Fibroblast of the aortic adventitia (primary cell): ENCODE results near the gene DOCK1. TPM values are rescaled to one million over a fixed set of nuclear protein-coding genes. Genes with fewer than 3 reads are reported as not detected.
A peak's percentile ranks its signal among the peaks of the same experiment; 100 is the strongest.

Source experiments
- DNase-seq: peaks from one replicate; pipeline ENCODE4 v3.0.0-alpha.2; 2010; ENCODE audit warnings: low read depth
- H3K4me3 ChIP-seq: 2 replicates; pipeline ENCODE4 v1.5.1; 2011; ENCODE audit warnings: low read depth, mild to moderate bottlenecking, control low read depth, low read length, moderate library complexity
- total RNA-seq: library from RNA; depleted of rRNA; stranded (reverse); fragments of >200 nt; gene quantifications from 2 replicates; pipeline ENCODE4 v1.2.3, GENCODE V29; 2012; ENCODE audit warnings: low replicate concordance
- TF ChIP-seq, protein P1 (sequence below): IDR thresholded peaks from 2 replicates; pipeline ENCODE4 v1.5.1; 2011; ENCODE audit warnings: mild to moderate bottlenecking, low read length, control low read depth, inconsistent platforms; ENCODE audit not compliant: insufficient read depth

Gene DOCK1
- total RNA-seq, 1 donor = 75.2 TPM

DNA sequence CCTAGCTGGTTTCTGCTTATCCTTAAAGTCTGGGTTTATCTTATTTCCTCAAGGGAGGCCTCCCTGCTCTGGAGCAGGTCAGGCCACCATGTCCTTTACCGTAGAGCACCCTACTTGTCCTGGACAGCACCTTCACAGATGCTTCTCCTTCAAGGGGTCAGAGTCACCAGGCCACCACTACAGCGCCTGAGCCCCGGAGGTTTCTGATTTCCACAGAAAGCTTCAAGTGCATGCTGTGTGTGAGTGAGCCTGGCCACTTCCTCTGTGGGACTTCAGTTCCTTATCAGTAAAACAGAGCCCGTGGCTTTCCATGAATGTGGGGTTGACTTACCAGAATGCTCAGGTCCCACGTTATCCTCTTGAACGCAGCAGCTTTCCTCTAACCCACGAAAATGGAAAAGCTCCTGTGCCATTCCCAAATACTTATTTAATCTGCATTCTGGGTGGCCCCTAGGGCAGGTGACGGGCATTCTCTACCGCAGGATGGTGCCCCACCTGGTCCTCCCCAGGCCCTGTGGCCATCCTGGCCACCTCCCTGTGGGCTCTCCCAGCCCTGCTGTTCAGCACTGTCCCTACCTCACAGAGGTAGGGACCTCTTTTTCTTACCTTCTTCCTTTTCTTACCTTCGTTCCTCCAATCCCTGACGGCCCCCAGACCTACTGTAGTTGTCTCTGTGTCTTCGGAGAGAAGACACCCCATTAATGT is 1.4 kb upstream of the DOCK1 start:
- TF ChIP-seq, protein P1, sequence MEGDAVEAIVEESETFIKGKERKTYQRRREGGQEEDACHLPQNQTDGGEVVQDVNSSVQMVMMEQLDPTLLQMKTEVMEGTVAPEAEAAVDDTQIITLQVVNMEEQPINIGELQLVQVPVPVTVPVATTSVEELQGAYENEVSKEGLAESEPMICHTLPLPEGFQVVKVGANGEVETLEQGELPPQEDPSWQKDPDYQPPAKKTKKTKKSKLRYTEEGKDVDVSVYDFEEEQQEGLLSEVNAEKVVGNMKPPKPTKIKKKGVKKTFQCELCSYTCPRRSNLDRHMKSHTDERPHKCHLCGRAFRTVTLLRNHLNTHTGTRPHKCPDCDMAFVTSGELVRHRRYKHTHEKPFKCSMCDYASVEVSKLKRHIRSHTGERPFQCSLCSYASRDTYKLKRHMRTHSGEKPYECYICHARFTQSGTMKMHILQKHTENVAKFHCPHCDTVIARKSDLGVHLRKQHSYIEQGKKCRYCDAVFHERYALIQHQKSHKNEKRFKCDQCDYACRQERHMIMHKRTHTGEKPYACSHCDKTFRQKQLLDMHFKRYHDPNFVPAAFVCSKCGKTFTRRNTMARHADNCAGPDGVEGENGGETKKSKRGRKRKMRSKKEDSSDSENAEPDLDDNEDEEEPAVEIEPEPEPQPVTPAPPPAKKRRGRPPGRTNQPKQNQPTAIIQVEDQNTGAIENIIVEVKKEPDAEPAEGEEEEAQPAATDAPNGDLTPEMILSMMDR = no peak
- no peak for DNase-seq
- H3K4me3 ChIP-seq = no peak overlapping the region

DNA sequence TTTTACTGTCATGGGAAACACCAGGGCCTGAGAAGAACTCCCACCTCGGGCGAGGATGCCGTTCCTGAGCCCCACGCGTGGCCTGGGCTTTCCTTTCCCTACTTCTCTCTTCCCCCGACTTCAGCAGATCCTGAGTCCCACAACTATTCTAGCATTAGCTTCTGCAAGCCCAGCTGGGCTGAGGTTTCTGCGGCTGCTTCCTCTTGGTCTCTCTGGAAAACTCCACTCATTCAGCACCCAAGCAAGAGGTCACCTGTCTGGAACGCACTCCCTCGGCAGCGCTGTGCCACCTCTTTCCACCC is 761 bp upstream of the DOCK1 start:
- H3K4me3 ChIP-seq = peak overlapping the region; percentile 76
- DNase-seq = no peak
- TF ChIP-seq, protein P1 = no peak

DNA sequence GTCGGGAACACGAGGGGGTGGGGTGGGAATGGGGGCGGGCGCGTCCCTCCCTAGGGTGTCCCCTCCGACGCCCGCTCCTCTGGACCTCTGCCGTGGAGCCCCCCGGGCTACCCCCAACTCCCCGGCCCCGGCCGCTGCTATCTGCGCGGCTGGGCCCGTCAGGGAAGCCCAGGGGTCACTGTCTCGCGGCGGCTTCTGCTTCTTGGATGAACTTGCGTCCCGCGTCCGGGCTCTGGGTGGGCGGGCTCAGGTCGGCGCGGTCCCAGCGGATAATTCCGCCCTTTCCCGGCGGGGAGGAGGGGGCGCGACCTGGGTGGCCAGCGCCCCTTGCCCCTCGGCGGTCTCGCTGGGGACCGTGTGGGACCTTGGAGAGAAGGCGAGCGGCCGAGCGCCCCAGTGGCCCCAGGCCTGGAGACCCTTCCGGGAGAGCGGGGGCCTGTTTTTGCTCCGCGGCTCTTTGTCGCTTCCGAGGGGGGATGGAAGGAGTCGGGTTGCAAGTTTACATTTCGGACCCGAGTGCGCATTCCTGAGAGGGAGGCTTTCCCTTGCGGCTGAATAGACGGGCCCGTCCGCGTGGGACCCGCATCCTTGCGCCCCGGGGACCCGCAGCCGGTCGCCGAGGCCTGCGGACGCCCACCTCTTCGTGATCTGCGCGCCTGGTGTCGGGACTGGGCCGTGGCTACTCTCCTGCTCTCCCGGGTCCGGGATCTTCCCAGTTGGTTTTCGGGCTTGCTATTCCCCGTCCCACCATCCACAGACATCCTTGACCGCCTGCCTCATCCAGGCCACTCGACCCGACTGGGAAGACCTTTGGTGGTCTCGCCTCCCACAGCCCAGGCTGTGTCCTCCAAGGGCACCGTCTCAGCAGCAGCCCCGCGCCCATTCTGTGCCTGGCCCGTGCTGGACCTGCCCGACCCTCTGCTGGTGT is 812 bp downstream of the DOCK1 start:
- peak; percentile 32 for DNase-seq
- H3K4me3 ChIP-seq = peak overlapping the region; percentile 76
- TF ChIP-seq, protein P1 = no peak

DNA sequence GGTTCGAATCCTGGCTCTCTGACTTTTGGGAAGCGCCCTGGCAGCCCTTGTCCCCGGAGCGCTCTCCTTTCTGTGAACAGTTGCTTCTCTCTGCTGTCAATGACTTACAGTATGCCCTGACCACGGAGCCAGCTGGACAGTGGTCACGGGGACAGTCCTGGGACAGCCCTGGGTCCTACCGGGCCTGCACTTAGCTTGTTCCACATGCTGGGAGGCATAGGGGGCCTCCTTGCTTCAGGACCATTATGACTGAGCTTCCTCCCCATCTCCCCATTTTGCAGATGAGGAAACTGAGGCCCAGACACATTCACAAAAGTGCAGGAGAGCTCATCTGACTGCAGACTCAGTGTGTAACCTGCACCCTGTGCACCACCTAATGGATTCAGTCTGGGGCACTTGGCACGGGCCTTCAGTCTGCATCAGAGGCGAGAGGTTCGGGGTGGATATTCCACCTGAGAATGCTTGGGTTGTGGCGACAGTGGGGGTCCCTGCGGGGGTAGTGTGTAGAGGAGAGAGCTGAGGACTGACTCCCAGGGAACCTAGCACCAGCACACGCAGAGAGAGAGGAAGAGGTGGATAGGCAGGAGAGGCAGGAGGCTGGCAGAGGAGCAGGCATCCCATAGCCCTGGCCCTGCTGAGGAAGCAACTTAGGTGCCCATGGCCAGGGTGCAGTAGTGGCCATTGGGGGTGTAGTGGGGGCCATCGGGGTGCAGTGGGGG is 1.6 kb downstream of the DOCK1 start:
- H3K4me3 ChIP-seq = peak overlapping the region; percentile 76
- TF ChIP-seq, protein P1 = no peak
- DNase-seq = no peak

DNA sequence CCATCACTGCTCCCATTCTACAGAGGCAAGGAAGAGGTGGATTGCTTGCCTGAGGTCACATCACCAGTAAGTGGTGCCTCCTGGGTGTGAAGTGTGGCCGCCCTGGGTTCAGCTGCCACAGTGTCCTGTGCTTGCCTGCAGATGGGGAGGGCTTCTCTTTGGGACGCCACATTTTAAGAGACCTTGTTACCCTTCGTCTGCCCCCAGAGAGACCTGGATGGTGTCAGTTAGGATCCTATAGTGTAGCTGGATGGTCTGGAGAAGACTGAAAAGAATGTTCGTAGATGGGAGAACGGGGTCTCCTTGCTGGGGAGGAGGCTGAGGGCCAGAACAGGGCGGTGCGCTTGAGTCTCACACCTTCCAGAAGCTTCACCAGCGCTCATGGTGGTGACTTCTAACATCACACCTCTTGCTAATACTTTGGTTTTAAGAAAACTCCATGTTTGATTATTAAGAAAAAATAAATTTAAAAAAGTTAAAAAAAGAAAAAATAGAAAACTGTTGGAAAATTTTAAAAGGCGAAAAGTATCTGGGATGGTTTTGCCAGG is 2.3 kb downstream of the DOCK1 start:
- no peak for DNase-seq
- TF ChIP-seq, protein P1 = peak; percentile 25
- H3K4me3 ChIP-seq = no peak overlapping the region

DNA sequence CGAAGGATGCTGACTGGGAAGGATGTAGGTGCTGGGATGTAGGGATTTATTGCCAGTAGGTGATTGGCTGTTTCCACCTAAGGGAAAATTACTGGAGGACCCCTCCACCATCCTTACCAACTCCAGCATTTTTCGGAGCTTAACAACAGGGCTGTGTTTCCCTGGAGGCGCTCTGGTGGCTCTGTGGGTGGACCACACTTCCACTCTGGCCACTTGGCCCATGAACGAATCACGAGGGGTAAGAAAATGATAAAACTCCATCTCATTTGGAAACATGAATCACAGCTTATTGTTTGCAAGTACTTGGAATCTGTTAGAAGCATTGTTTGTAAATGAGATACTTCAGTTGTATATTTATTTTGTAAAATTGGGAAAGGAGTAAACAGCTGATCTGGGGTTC is 3.0 kb downstream of the DOCK1 start:
- peak; percentile 49 for DNase-seq
- TF ChIP-seq, protein P1 = no peak
- H3K4me3 ChIP-seq = no peak overlapping the region
